ENCODE results near the gene MVK.

- TF ChIP-seq CTCF (IDR thresholded peaks at IDR 0.05) (no peak), POLR2A (IDR thresholded peaks at IDR 0.05) (no peak)
Measured at GRCh38 chr12:109595321-109595902, 21.8 kb downstream of the MVK start.

All from right lobe of liver (tissue), 4 donors.